Activated CD4-positive, alpha-beta T cell treated with anti-CD3 and anti-CD28 coated beads, Interleukin-2, amount 10 ng/mL, durations not matched to agents 24 days and 14 days (primary cell): Measurements from ENCODE around the gene SAMD10. TPM values are rescaled to one million over a fixed set of nuclear protein-coding genes. Genes with fewer than 3 reads are reported as not detected.
"Not testable (repeated sequence)": the region's sequence is repeated elsewhere in the genome, so short reads cannot be mapped to it uniquely, and the experiment has no call there.

ENCODE experiments used
- DNase-seq: peaks from one replicate; pipeline ENCODE4 v3.0.0; 2022
- H3K27ac Mint-ChIP-seq: one replicate; pipeline ENCODE4 v1.8.0; 2022; ENCODE audit warnings: mild to moderate bottlenecking, mixed read lengths
- H3K27me3 Mint-ChIP-seq: one replicate; pipeline ENCODE4 v1.8.0; 2022; ENCODE audit warnings: mixed read lengths
- H3K36me3 Mint-ChIP-seq: one replicate; pipeline ENCODE4 v1.8.0; 2022; ENCODE audit warnings: low read depth, mild to moderate bottlenecking, mixed read lengths
- H3K4me1 Mint-ChIP-seq: one replicate; pipeline ENCODE4 v1.8.0; 2021; ENCODE audit warnings: mixed read lengths
- H3K4me3 Mint-ChIP-seq: one replicate; pipeline ENCODE4 v1.8.0; 2022; ENCODE audit warnings: mild to moderate bottlenecking, moderate library complexity, mixed read lengths
- H3K9me3 Mint-ChIP-seq: one replicate; pipeline ENCODE4 v1.8.0; 2021; ENCODE audit warnings: mixed read lengths
- intact Hi-C: fragments of 100-400 bp; cut with micrococcal nuclease; formaldehyde crosslinking; loops from one replicate; pipeline ENCODE4 v1.15.1; 2023
- total RNA-seq: library from RNA; stranded (reverse); gene quantifications from 2 replicates; pipeline ENCODE4 v1.2.3, GENCODE V29; 2022

The SAMD10 gene
- total RNA-seq, 1 donor from 2014 or later, result 37.5 TPM

GRCh38 chr20:63960654-63961621, 18.5 kb downstream of the SAMD10 start:
- Mint-ChIP-seq H3K4me1 (peaks cover 13% of the 10 kb centered on the region), H3K36me3 (peaks cover 22% of the 10 kb centered on the region)
- H3K27me3 Mint-ChIP-seq, H3K4me3 Mint-ChIP-seq, H3K9me3 Mint-ChIP-seq, H3K27ac Mint-ChIP-seq, DNase-seq, intact Hi-C loops: not testable (repeated sequence)

GRCh38 chr20:63959699-63960075, 19.8 kb downstream of the SAMD10 start:
- Mint-ChIP-seq H3K36me3 (peaks cover 22% of the 10 kb centered on the region), H3K9me3 (no peaks in the 10 kb centered on the region), H3K27ac (no peak overlapping the region), H3K27me3 (no peaks in the 10 kb centered on the region), H3K4me1 (peaks cover 17% of the 10 kb centered on the region), H3K4me3 (no peak overlapping the region)
- no peak for DNase-seq
- intact Hi-C loops, result loop anchor here (5.0 kb wide), 4 partner anchors 62 to 1022 kb away; partner anchors contain the start of genes ARFGAP1, ARFRP1, DNAJC5 and GID8

- Mint-ChIP-seq H3K27ac (no peak overlapping the region), H3K36me3 (peaks cover 24% of the 10 kb centered on the region), H3K27me3 (no peaks in the 10 kb centered on the region), H3K9me3 (no peaks in the 10 kb centered on the region), H3K4me1 (peaks cover 23% of the 10 kb centered on the region), H3K4me3 (no peak overlapping the region)
- intact Hi-C loops, result loop anchor here (5.0 kb wide), 4 partner anchors 62 to 1022 kb away; partner anchors contain the start of genes ARFGAP1, ARFRP1, DNAJC5 and GID8
- no peak for DNase-seq
Measured at GRCh38 chr20:63958964-63959698, 20.3 kb downstream of the SAMD10 start.

- intact Hi-C loops, result loop anchor here (5.0 kb wide), 4 partner anchors 61 to 1021 kb away; partner anchors contain the start of genes ARFGAP1, ARFRP1, DNAJC5 and GID8
- Mint-ChIP-seq H3K27me3 (no peaks in the 10 kb centered on the region), H3K27ac (peak overlapping the region; percentile 70), H3K36me3 (peaks cover 20% of the 10 kb centered on the region), H3K4me1 (peaks cover 28% of the 10 kb centered on the region), H3K4me3 (no peak overlapping the region), H3K9me3 (no peaks in the 10 kb centered on the region)
- no peak for DNase-seq
Measured at GRCh38 chr20:63958471-63958870, 21.0 kb downstream of the SAMD10 start.

DNA sequence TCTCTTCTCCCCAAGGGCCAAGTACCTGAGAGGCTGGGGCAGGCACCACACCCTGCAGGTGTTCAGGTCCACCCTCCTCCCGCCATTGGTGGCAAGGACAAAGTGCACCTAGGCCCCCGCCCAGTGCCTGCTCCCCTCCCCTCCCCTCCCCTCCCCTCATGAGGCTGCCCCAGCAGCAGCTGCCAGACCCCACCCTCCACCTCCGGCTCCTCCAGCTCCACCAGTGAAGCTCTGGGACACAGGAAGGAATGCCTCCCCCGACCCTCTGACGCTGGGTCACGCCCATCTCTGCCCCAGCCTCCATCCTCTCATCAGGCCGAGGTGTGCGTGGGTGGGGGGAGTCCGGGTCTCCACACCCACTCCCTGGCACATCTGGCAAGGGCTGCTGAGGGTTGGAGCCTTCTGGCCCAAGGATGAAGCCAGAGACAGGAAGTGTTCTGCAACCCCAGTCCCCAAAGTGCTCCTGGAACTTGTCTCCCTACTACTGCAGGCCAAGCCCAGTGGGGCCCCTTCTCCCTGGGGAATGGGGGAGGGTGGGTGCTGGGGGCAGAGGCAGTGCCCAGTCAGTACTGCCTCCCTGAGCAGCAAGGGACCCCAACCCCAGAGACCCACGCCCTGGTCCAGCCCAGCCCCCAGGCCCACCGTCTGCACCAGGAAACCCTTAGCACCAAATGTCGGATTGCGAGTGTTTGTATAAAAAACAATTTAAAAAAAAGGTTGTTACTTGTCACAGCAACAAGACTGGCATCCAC, 21.6 kb downstream of the SAMD10 start:
- H3K9me3 Mint-ChIP-seq, result no peaks in the 10 kb centered on the region
- peak; percentile 72 for DNase-seq
- peak overlapping the region; percentile 88 for H3K27ac Mint-ChIP-seq
- H3K27me3 Mint-ChIP-seq, result no peaks in the 10 kb centered on the region
- H3K36me3 Mint-ChIP-seq, result peaks cover 19% of the 10 kb centered on the region
- H3K4me3 Mint-ChIP-seq, result peak overlapping the region; percentile 83
- intact Hi-C loops, result loop anchor here (5.0 kb wide), 4 partner anchors 61 to 1021 kb away; partner anchors contain the start of genes ARFGAP1, ARFRP1, DNAJC5 and GID8
- H3K4me1 Mint-ChIP-seq, result peaks cover 28% of the 10 kb centered on the region

- intact Hi-C loops, result loop anchor here (5.0 kb wide), 4 partner anchors 60 to 1020 kb away; partner anchors contain the start of genes ARFGAP1, ARFRP1, DNAJC5 and GID8
- H3K4me1 Mint-ChIP-seq, result peaks cover 28% of the 10 kb centered on the region
Measured at GRCh38 chr20:63957004-63957689, 22.3 kb downstream of the SAMD10 start.

GRCh38 chr20:63956664-63957003, 22.8 kb downstream of the SAMD10 start:
- intact Hi-C loops, result loop anchor here (1.0 to 5.0 kb wide), 7 partner anchors 25 to 1019 kb away; partner anchors contain the start of genes ARFGAP1, ARFRP1, DNAJC5 and GID8
- no peak for DNase-seq
- H3K4me3 Mint-ChIP-seq, result peak overlapping the region; percentile 85
- peak overlapping the region; percentile 87 for H3K27ac Mint-ChIP-seq
- no peaks in the 10 kb centered on the region for H3K9me3 Mint-ChIP-seq
- H3K27me3 Mint-ChIP-seq, result no peaks in the 10 kb centered on the region
- peaks cover 28% of the 10 kb centered on the region for H3K4me1 Mint-ChIP-seq
- peaks cover 14% of the 10 kb centered on the region for H3K36me3 Mint-ChIP-seq

More at GRCh38 chr20:63957004-63957689, 22.3 kb downstream of the SAMD10 start:
- Mint-ChIP-seq H3K4me3 (peak overlapping the region; percentile 83), H3K36me3 (peaks cover 15% of the 10 kb centered on the region), H3K27ac (peak overlapping the region; percentile 88), H3K9me3 (no peaks in the 10 kb centered on the region), H3K27me3 (no peaks in the 10 kb centered on the region)
- DNase-seq, result peak; percentile 89

- Mint-ChIP-seq H3K27ac (peak within 1 kb of the TSS; percentile 88), H3K27me3 (no peaks in the 10 kb centered on the region), H3K4me1 (peaks cover 28% of the 10 kb centered on the region), H3K9me3 (no peaks in the 10 kb centered on the region), H3K36me3 (peaks cover 11% of the 10 kb centered on the region), H3K4me3 (peak within 1 kb of the TSS; percentile 85)
- intact Hi-C loops, result loop anchor here (1.0 to 5.0 kb wide), 7 partner anchors 25 to 1019 kb away; partner anchors contain the start of genes ARFGAP1, ARFRP1, DNAJC5 and GID8
- peak; percentile 97 for DNase-seq
Measured at GRCh38 chr20:63955827-63956663, 23.4 kb downstream of the SAMD10 start, which contains the start of gene UCKL1. TSS of gene UCKL1 (minus strand) at chr20:63956416. CDS start at chr20:63956372, 44 bp downstream.

GRCh38 chr20:63955281-63955826, 24.1 kb downstream of the SAMD10 start:
- Mint-ChIP-seq H3K27ac (peak overlapping the region; percentile 65), H3K27me3 (no peaks in the 10 kb centered on the region), H3K4me3 (peak overlapping the region; percentile 85), H3K36me3 (peaks cover 11% of the 10 kb centered on the region), H3K9me3 (no peaks in the 10 kb centered on the region), H3K4me1 (peaks cover 28% of the 10 kb centered on the region)
- peak; percentile 87 for DNase-seq
- intact Hi-C loops, result loop anchor here (5.0 kb wide), 4 partner anchors 58 to 1018 kb away; partner anchors contain the start of genes ARFGAP1, ARFRP1, DNAJC5 and GID8

DNA sequence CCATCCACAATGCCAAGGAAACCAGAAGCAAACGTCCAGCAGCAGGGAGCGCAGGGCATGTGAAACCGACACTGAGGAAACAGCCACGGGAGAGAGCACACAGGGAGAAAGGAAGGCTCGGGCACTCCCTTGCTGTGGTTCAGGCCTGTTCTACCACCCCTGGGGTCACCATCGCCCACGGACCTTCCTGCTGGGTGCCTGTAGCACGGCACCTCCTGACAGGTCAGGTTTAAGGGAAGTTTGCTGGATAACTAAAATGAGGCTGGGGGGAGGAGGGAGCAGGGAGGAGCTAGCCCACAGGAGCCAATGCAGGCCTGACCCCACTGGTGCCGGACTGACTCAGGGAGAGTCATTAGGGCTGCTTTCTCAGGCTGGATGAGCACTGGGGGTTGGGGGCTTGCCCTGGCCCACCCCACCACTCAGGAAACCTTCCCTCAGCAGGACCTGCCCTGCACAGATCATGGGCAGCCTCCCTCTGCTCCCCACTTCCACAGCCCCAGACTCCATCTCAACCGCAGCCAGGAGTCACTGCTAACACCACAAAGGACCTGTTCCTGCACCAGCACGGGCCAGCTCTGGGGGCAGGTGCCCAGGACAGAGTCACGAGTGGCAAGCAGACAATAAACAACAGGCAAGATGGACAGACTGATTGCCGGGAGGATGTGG, 25.5 kb downstream of the SAMD10 start:
- Mint-ChIP-seq H3K4me3 (peak overlapping the region; percentile 85), H3K4me1 (peaks cover 35% of the 10 kb centered on the region), H3K9me3 (no peaks in the 10 kb centered on the region), H3K27ac (peak overlapping the region; percentile 60), H3K36me3 (peaks cover 5% of the 10 kb centered on the region), H3K27me3 (no peaks in the 10 kb centered on the region)
- intact Hi-C loops, result no loop called here
- no peak for DNase-seq

- DNase-seq, result no peak
- peaks cover 39% of the 10 kb centered on the region for H3K4me1 Mint-ChIP-seq
- no peaks in the 10 kb centered on the region for H3K27me3 Mint-ChIP-seq
- intact Hi-C loops, result no loop called here
- H3K4me3 Mint-ChIP-seq, result no peak overlapping the region
- no peaks in the 10 kb centered on the region for H3K9me3 Mint-ChIP-seq
- H3K36me3 Mint-ChIP-seq, result peaks cover 8% of the 10 kb centered on the region
- no peak overlapping the region for H3K27ac Mint-ChIP-seq
Measured at GRCh38 chr20:63952769-63953168, 26.7 kb downstream of the SAMD10 start.
